Right hindlimb (tissue), 1 donor: ENCODE data around the gene SGTB.
A peak's percentile ranks its signal among the peaks of the same experiment; 100 is the strongest.

Source experiments
- DNase-seq: peaks from one replicate; pipeline ENCODE4 v3.0.0-alpha.2; 2018

The SGTB gene, protein sequence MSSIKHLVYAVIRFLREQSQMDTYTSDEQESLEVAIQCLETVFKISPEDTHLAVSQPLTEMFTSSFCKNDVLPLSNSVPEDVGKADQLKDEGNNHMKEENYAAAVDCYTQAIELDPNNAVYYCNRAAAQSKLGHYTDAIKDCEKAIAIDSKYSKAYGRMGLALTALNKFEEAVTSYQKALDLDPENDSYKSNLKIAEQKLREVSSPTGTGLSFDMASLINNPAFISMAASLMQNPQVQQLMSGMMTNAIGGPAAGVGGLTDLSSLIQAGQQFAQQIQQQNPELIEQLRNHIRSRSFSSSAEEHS

DNA sequence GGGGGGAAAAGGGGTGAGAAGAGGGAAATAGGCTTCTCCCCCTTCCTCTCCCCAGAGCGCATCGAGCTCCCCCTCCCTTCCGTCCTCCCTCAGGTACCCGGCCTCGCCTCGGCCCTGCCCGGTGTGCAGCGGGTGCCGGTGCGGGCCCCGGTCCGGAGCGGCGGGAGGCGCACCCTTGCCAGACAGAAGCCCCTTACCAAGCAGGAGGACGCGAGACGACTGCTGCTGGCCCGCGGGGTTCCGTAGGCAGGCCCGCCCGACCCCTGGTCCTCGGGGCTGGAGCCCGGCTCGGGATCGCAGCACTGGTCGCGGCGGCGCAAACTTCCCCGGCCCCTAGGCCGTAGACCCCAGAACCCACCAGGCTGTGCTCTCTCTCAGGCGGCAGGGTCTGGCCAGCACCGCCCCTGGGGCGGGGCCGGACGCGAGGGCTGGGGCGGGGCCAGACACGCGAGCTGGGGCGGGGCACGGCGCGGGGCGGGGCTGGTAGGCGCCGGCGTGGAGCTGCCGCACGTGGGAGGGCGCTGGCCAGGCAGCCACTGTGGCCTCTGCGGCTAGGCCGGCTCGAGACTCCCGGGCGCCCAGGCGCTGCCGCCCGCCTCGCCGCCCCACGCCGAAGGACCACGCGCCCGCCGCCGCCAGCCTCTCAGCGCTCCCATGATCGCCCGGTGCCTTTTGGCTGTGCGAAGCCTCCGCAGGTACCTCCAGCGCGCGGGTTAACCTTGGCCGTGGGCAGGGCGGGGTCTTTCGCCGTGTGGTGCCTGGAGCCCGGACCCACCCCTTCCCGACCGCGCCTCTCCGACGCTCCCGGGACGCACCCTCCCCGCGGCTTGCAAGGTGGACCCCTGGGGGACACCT, at the start of gene SGTB, which contains the start of gene NLN:
Gene SGTB (minus strand): TSS at position 390 of the 855 bp plus-strand sequence. CDS start 1,302 bp downstream, outside the sequence.
Gene NLN (plus strand): TSS at position 486 of the 855 bp plus-strand sequence. CDS start 169 bp downstream, at position 655.
- peak; percentile 93 for DNase-seq

DNA sequence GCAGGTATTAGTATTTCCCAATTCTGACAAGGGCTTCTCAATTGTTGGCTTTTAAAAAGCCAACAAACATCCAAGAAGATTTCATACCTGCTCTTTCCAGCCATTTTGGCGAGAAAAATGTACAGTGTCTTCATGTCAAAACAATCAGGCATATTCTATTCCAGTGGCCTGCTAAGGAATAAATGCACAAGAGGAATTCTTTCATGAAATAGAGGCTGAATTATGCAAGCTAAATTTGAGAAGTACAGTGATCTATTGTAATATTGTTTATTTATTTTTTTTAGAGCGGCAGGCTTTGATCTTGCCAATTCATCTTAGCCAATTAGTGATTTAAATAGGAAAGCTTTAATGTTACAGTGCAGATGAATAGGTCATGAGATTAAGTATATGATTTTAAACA, 49.4 kb upstream of the SGTB start:
- no peak for DNase-seq

DNA sequence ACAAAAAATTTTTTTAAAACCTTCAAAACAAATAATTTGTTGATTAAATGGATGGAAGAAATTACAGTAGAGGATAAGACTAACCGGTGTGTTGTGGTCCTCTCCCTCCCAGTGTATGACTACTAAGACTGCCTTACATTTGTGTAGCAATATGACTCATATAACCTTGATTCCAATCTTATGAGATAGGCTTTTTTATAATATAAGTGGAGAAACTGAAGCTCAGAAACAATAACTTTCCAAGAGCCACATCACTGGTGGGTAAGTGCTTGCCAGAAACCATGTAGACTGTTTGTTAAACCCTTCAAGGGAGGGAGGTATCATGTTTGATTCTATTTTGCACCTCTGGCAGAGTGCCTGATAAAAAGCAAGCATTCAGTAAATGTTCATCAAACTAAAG, 47.6 kb upstream of the SGTB start:
- no peak for DNase-seq

DNA sequence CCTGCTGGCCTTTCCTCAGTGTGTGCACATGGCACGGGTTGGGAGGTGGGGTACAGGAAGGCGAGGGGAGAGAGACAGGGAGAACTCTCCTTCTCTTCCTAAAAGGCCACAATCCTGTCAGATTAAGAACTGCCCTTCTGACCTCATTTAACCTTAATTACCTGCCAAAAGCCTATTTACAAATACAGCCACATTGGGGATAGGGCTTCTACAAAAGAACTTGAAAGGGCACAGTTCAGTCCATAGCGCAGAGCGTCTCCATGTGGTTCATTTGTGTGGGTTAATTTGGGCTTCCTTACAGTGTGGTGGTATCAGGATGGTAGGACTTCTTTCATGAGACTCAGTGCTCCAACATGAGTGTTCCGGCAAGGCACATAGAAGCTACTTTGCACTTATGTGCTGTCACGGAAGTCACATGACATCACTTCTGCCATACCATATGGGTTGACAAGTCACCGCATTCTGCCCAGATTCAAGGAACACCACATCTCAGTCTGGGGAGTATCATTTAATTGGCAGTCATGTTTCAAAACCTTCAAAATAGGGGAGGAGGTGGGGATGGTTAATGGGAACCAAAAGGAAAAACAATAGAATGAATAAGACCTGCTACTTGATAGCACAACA, 46.9 kb upstream of the SGTB start:
- DNase-seq, result no peak

DNA sequence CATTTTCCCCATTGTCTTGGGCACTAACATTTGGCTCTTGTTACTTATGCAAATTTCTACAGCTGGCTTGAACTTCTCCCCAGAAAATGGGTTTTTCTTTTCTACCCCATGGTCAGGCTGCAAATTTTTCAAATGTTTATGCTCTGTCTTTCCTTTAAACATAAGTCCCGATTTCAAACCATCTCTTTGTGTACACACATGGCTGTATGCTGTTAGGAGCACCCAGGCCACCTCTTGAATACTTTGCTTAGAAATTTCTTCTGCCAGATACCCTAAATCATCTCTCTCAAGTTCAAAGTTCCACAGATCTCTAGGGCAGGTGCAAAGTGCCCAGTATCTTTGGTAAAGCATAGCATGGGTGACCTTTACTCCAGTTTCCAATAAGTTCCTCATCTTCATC, 45.7 kb upstream of the SGTB start:
- no peak for DNase-seq

DNA sequence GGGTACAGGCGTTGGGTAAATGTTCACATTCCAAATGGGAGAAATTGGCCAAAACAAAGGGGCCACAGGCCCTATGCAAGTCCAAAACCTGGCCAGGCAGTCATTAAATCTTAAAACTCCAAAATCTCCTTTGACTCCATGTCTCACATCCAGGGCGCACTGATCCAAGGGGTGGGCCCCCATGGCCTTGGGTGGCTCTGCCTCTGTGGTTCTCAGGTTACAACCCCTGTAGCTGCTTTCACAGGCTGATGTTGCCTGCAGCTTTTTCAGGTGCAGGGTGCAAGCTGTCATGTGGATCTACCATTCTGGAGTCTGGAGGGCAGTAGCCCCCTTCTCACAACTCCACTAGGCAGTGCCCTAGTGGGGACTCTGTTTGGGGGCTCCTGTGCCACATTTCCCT, 44.9 kb upstream of the SGTB start:
- DNase-seq, result no peak

DNA sequence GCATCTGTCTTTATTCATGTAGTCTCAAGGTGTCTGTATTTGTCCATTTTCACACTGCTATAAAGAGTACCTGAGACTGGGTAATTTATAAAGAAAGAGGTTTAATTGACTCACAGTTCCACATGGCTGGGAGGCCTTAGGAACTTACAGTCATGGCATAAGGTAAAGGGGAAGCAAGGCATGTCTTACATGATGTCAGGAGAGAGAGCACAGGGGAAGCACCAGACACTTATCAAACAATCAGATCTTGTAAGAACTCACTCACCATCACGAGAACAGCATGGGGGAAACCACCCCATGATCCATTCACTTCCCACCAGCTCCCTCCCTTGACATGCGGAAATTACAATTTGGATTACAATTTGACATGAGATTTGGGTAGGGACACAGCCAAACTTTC, 44.3 kb upstream of the SGTB start:
- no peak for DNase-seq

DNA sequence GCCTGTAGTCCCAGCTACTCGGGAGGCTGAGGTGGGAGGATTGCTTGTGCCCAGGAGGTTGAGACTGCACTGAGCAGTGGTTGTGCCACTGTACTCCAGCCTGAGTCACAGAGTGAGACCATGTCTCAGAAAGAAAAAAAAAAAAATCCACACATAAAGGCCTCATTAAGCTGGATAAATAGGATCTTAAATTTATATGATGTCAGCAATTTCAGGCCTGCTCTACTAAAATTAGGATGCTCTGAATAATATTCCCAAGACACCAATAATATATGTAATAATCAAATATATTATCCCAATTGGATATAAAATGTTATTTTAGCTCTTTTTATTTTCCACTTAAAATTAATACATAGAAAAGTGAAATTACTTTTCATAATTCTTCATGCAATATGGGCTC, 43.7 kb upstream of the SGTB start:
- no peak for DNase-seq

DNA sequence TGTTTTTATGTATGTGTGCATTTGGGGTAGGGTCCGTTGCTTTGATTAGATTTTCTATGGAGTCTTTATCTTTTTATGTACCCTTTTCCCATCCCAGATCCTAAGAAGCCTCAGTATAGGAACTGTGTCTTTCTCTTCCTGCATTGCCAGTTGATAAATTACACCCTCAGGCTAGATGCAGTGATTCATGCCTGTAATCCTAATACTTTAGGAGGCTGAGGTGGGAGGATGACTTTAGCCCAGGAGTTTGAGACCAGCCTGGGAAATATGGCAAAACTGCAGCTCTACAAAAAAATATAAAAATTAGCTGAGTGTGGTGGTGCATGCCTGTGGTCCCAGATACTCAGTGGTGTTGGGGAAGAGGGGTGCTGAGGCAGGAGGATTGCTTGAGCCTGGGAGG, 40.3 kb upstream of the SGTB start:
- no peak for DNase-seq

DNA sequence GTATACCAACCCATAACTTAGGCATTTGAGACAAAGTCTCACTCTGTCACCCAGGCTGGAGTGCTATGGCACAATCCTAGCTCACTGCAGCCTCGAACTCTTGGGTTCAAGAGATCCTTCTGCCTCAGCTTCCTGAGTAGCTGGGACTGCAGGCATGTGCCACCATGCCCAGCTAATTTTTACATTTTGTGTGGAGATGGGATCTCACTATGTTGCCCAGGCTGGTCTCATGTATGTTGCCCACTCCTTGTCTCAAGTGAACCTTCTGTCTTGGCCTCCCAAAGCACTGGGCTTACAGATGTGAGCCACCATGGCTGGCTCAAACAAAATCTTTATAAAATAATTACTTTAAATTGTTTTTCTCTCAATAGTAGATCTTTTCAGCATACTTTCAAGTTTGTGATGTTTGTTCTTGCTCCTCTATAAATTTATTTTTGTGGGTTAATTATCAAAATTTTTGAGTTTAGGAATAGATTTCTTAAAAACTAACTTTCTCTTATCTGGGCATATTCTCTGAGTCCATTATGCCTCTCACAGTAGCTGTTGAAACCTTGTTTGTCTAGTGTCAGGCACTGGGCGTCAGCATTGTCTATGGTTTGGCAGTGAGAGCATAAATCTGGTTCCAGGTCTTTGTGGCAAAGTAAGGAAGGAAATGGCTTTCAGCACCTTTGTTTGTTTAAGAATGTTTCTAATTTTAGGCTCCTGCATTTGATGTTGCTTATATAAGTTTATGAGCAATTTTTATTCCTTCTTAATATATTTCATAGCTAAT, 38.8 kb upstream of the SGTB start:
- no peak for DNase-seq

DNA sequence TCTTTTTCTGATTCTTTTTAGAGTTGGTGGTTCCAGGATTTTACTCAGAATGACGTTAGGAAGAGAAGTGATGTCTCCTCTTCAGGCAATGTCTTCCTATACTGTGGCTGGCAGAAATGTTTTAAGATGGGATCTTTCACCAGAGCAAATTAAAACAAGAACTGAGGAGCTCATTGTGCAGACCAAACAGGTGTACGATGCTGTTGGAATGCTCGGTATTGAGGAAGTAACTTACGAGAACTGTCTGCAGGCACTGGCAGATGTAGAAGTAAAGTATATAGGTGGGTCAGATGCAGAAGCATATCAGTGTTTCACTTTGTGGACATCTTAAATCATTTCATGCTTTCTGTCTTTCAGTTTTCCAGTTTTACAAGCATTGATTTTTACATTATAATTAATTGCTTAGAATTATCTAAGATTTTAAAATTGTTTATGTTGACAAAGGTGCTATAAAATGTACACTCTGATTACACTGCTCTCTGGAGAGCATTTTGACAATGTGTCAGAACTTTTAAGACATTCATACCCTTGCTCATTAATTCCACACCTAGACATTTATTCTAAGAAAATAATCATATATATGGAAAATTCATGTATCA, 36.7 kb upstream of the SGTB start:
- no peak for DNase-seq

DNA sequence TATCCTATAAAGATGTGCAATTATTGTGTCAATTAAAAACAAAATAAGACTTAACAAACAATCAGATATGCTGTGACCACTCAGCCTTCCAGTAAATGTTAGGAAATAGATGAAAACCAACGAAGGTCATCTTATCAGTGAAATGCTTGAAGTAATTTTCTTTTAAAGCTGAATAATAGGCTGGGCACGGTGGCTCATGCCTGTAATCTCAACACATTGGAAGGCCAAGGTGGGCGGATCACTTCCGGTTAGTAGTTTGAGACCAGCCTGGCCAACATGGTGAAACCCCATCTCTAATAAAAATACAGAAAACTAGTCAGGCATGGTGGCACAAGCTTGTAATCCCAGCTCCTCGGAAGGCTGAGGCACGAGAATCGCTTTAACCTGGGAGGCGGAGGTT, 31.3 kb upstream of the SGTB start:
- DNase-seq, result no peak

DNA sequence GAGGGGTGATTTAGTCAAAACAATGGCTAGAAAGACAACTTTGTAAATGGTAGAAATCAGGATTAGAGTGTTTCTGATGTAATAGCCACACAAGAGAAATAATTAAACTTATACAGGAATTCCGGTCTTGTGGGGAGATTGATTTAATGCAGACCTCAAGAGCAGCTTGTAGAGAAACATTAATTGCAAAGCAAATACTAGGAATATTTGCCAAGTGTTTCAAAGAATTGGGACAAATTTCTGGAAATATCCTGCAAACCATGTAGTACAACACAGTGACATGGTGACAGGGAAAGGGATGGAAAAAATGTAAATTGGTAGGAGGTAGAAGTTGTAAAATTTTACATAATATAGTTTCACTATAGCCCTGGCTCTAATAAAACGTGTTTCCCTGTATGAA, 29.0 kb upstream of the SGTB start:
- no peak for DNase-seq

DNA sequence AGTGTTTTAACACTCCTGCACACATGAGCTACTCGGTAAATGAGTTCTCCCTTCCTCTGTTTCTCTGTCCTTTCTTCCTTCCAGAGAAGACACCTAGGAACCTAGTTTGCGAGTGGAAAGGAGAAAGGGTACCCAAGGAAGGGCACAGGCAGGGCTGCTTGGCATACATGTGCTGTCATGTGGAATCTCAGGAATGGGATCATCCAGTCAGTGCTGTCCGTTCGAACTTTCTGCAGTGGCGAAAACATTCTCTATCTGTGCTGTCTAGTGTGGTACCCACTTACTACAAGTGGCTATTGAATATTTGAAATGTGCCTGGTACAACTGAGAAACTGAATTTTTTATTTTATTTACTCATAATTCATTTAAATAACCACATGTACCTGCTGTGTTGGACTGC, 28.0 kb upstream of the SGTB start:
- DNase-seq, result no peak

DNA sequence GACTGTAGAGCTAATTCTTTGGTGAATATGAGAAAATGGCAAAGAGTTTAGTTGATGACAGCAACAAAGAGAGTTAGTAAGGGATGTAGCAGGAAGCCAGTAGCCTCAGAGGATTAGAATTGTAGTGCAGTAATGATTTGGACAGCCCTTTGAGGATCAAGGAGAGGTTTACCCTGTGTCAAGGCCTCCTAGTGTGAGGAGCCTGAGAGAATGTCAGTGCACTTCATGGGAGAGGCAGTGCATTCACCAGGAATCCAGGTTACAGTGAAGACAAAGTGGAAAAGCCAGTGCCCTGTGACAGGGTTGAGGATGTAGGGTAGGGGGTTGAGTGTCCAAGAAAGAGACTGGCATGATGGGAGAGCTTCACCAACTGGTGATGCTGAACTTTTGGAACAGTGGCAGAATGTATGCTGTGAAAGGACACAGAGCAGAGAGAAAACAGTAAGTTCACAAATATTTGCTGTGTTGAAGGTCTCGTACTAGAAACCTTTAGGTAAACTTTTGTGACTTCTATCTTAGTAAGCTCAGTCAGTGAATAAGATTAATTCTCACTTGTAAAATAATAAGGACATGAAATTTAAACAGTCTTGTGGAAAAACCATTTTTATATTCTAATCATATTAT, 27.4 kb upstream of the SGTB start:
- DNase-seq, result no peak

DNA sequence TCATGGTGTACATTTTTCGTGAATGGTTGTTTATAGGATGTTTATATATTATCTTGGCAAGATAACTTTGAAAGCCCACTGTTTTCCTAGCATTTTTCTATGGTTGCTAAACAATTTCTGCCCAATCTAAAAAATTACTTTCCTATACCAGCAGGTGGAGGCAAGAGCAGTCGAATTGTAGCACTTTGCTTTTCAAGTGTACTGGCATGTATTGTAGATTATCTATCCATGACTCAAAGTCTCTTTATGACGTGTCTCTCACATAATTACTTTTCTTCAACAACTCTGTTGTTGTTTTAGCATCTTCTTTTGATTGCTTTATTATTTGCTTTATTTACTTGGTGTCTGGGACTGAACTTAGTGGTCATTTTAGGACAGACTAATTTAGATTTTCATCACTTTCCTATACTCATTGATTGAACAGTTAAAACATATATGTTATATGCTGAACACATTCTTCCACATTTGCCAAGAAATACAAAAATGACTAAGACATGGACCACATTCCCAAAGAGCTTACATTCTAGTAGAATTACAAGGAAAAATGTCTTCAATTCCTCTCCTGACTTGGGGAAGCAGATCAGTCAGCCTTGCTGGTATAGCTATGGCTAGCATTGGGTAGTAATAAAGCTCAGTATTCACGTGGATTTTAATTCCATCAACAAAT, 20.8 kb upstream of the SGTB start:
- no peak for DNase-seq

DNA sequence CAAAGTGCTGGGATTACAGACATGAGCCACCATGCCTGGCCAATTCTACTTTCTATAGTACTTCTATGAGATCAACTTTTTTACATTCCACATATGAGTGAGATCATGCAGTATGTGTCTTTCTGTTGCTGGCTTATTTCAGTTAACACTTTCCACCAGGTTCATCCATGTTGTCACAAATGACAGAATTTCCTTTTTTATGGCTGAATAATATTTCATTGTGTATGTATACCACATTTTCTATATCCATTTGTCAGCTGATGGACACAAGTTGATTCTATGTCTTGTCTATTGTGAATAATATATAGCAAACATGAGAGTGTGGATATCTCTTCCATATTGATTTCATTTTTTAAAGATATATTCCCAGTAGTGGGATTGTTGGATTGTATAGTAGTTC, 17.3 kb upstream of the SGTB start:
- no peak for DNase-seq

DNA sequence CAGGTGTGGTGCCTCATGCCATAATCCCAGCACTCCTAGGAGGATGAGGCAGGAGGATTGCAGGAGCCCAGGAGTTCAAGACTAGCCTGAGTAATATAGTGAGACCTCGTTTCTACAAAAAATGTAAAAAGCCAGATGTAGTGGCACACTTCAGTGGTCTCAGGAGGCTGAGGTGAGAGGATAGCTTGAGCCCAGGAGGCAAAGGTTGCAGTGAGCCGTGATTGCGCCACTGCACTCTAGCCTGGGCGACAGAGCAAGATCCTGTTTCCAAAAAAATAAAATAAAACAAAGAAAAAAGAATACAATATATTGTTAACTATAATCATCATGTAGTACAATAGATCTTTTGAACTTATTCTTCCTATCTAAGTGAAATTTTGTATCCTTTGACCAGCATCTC, 16.4 kb upstream of the SGTB start:
- DNase-seq, result no peak

DNA sequence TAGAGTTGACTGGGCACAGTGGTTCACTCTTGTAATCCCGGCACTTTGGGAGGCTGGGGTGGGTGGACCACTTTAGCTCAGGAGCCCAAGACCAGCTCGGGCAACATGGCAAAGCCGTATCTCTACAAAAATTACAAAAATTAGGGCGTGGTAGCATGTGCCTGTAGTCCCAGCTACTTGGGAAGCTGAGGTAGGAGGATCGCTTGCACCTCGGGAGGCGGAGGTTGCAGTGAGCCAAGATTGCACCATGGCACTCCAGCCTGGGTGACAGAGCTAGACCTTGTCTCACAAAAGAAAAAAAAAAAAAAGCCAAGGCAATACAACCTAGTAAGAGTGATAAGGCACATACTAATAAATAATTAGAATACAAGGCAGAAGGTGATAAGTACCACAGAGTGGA, 15.9 kb upstream of the SGTB start:
- no peak for DNase-seq

DNA sequence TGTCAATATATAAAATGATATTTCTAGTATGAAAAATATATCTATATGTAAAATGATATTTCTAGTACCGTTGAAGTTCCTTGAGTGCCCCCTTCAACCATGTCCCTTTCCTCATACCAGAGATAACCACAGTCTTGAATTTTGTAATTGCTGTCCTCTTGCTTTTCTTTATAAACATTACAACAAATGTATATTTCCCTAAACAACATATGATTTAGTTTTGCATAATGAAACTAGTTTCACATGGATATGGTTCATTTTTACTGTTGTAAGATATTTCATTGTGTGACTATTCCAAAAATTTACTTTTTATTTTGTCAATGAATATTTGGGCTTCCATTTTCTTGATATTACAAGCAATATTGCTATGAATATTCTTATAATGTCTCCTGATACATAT, 14.1 kb upstream of the SGTB start:
- no peak for DNase-seq

DNA sequence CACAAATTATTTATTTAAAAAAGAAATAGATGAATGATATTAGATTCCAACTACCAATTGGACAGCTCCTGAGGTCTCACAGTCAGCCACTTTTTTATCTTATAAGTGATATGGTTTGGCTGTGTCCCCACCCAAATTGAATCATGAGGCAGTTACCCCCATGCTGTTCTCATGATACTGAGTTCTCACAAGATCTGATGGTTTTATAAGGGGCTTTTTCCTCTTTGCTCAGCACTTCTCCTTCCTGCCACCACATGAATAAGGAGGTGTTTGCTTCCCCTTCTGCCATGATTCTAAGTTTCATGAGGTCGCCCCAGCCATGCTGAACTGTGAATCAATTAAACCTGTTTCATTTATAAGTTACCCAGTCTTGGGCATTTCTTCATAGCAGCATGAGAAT, 13.0 kb upstream of the SGTB start:
- DNase-seq, result no peak
